SK-N-SH (cell line): ENCODE measurements around the gene CAVIN1.

Experiments
- CHD2 ChIP-seq: fragments of 150-350 bp; IDR thresholded peaks from 2 replicates; pipeline ENCODE4 v1.6.1; 2018; ENCODE audit warnings: low read length; ENCODE audit not compliant: partially characterized antibody
- CTCF ChIP-seq: fragments of 200-600 bp; sonication (generic); IDR thresholded peaks from 2 replicates; pipeline ENCODE4 v1.6.1; 2017; ENCODE audit warnings: antibody characterized with exemption, mild to moderate bottlenecking, moderate library complexity
- EP300 ChIP-seq, 2 experiments: IDR thresholded peaks; 2 replicates each; pipeline versions ENCODE4 v1.4.0 to v1.6.1; 2012; ENCODE audit warnings: borderline replicate concordance in 1 of 2, low read depth in 1 of 2, low read length in 1 of 2
- EZH2phosphoT487 ChIP-seq: fragments of 200-600 bp; sonication (generic); IDR thresholded peaks from 2 replicates; pipeline ENCODE4 v1.6.1; 2017; ENCODE audit warnings: low read depth, mixed run types, mild to moderate bottlenecking, antibody characterized with exemption, moderate library complexity, borderline replicate concordance
- GABPA ChIP-seq: IDR thresholded peaks from 2 replicates; pipeline ENCODE4 v1.4.0; 2012; ENCODE audit warnings: low read depth, mild to moderate bottlenecking
- IRF3 ChIP-seq: fragments of 150-350 bp; IDR thresholded peaks from 2 replicates; pipeline ENCODE4 v1.6.1; 2016; ENCODE audit warnings: mild to moderate bottlenecking, low read depth, low read length
- POLR2AphosphoS5 ChIP-seq: IDR thresholded peaks from 2 replicates; pipeline ENCODE4 v1.6.1; 2012; ENCODE audit warnings: low read depth, low read length
- RCOR1 ChIP-seq: fragments of 150-350 bp; IDR thresholded peaks from 2 replicates; pipeline ENCODE4 v1.6.1; 2017; ENCODE audit warnings: antibody characterized with exemption, low read length
- REST ChIP-seq: IDR thresholded peaks from 2 replicates; pipeline ENCODE4 v1.6.1; 2012; ENCODE audit warnings: mild to moderate bottlenecking, low read depth, low read length, moderate library complexity
- RFX5 ChIP-seq: IDR thresholded peaks from 2 replicates; pipeline ENCODE4 v1.6.1; 2012; ENCODE audit warnings: mild to moderate bottlenecking, improper control_type of control experiment, low read length
- SMC3 ChIP-seq: IDR thresholded peaks from 2 replicates; pipeline ENCODE4 v1.6.1; 2012; ENCODE audit warnings: low read depth, low read length, improper control_type of control experiment
- USF1 ChIP-seq: IDR thresholded peaks from 2 replicates; pipeline ENCODE4 v1.4.0; 2012; ENCODE audit warnings: low read depth, borderline replicate concordance
- USF2 ChIP-seq: fragments of 150-350 bp; IDR thresholded peaks from 2 replicates; pipeline ENCODE4 v1.6.1; 2017; ENCODE audit warnings: antibody characterized with exemption, low read length, low read depth, borderline replicate concordance
- YY1 ChIP-seq: IDR thresholded peaks from 2 replicates; pipeline ENCODE4 v1.4.0; 2012; ENCODE audit warnings: low read depth, mild to moderate bottlenecking

GRCh38 chr17:42386777-42387657 lies 36.0 kb downstream of the CAVIN1 start:
- TF ChIP-seq YY1 (no peak), EZH2phosphoT487 (no peak), EP300 (IDR thresholded peaks at IDR 0.05; ENCODE audit: borderline replicate concordance in 1 of 2, low read depth in 1 of 2, low read length in 1 of 2) (no peak), RCOR1 (no peak), CHD2 (no peak), SMC3 (no peak), CTCF (no peak), USF2 (no peak), USF1 (no peak), POLR2AphosphoS5 (no peak), GABPA (no peak), IRF3 (no peak), RFX5 (no peak), REST (no peak)
